CD4-positive, CD25-positive, alpha-beta regulatory T cell (primary cell): ENCODE data around the gene HSD3B7. TPM values are rescaled to one million over a fixed set of nuclear protein-coding genes. Genes with fewer than 3 reads are reported as not detected.

Experiments
- ATAC-seq, 2 donors: fragments of 150-1000 bp; cut with Tn5 transposase; one replicate each; pipeline ENCODE4 v1.10.0; 2021; ENCODE audit warnings: low read depth in 2 of 2, moderate number of reproducible peaks in 2 of 2, moderate library complexity in 1 of 2
- DNase-seq, 3 donors: peaks; one replicate each; pipeline versions ENCODE4 v3.0.0 to v3.0.0-alpha.2; 2012 to 2022; ENCODE audit warnings: mixed read lengths in 1 of 3
- H3K27ac ChIP-seq: one replicate; pipeline ENCODE4 v1.7.0; 2013; ENCODE audit warnings: mild to moderate bottlenecking, low read length; ENCODE audit not compliant: insufficient read depth, poor library complexity, severe bottlenecking
- H3K27me3 ChIP-seq: one replicate; pipeline ENCODE4 v1.7.0; 2013; ENCODE audit warnings: low read length; ENCODE audit not compliant: control insufficient read depth, insufficient read depth
- H3K36me3 ChIP-seq: one replicate; pipeline ENCODE4 v1.7.0; 2013; ENCODE audit warnings: mild to moderate bottlenecking, low read length, moderate library complexity; ENCODE audit not compliant: control insufficient read depth, insufficient read depth
- H3K4me1 ChIP-seq: 2 replicates; pipeline ENCODE4 v1.7.0; 2013; ENCODE audit warnings: mild to moderate bottlenecking, low read length; ENCODE audit not compliant: insufficient read depth, control insufficient read depth, poor library complexity, severe bottlenecking
- H3K4me3 ChIP-seq: one replicate; pipeline ENCODE4 v1.7.0; 2013; ENCODE audit warnings: low read depth, mild to moderate bottlenecking, low read length, moderate library complexity
- H3K9me3 ChIP-seq, 2 experiments: 1 replicate in 1 of 2; 2 replicates in 1 of 2; pipeline ENCODE4 v1.7.0; 2013; ENCODE audit warnings: low read length in 2 of 2, mild to moderate bottlenecking in 1 of 2, moderate library complexity in 1 of 2; ENCODE audit not compliant: control insufficient read depth in 2 of 2
- H3K27ac Mint-ChIP-seq, 3 donors: one replicate each; pipeline ENCODE4 v1.8.0; 2020 to 2022; ENCODE audit warnings: mild to moderate bottlenecking in 3 of 3, mixed read lengths in 3 of 3, moderate library complexity in 2 of 3
- H3K27me3 Mint-ChIP-seq: one replicate; pipeline ENCODE4 v1.8.0; 2022; ENCODE audit warnings: mild to moderate bottlenecking, mixed read lengths
- H3K36me3 Mint-ChIP-seq: one replicate; pipeline ENCODE4 v1.8.0; 2020; ENCODE audit warnings: mixed read lengths
- H3K4me1 Mint-ChIP-seq, 4 donors: one replicate each; pipeline ENCODE4 v1.8.0; 2020 to 2022; ENCODE audit warnings: mixed read lengths in 4 of 4, mild to moderate bottlenecking in 1 of 4
- H3K4me3 Mint-ChIP-seq, 4 donors: one replicate each; pipeline ENCODE4 v1.8.0; 2020 to 2022; ENCODE audit warnings: mild to moderate bottlenecking in 4 of 4, mixed read lengths in 4 of 4, moderate library complexity in 3 of 4
- H3K9me3 Mint-ChIP-seq, 7 donors: one replicate each; pipeline ENCODE4 v1.8.0; 2020 to 2022; ENCODE audit warnings: mixed read lengths in 7 of 7, mild to moderate bottlenecking in 3 of 7, moderate library complexity in 2 of 7
- polyA plus RNA-seq, 4 donors: library from polyadenylated mRNA; unstranded; fragments of 300-500 nt; fragmentation: Illumina TruSeq; gene quantifications; one replicate each; pipeline ENCODE4 v1.2.3, GENCODE V29; 2021
- total RNA-seq: library from RNA; stranded (reverse); gene quantifications from one replicate; pipeline ENCODE4 v1.2.3, GENCODE V29; 2022

The HSD3B7 gene
- total and polyA plus RNA-seq, 5 donors from 2014 or later, result 0.07 to 0.31 TPM; not detected in 3

DNA sequence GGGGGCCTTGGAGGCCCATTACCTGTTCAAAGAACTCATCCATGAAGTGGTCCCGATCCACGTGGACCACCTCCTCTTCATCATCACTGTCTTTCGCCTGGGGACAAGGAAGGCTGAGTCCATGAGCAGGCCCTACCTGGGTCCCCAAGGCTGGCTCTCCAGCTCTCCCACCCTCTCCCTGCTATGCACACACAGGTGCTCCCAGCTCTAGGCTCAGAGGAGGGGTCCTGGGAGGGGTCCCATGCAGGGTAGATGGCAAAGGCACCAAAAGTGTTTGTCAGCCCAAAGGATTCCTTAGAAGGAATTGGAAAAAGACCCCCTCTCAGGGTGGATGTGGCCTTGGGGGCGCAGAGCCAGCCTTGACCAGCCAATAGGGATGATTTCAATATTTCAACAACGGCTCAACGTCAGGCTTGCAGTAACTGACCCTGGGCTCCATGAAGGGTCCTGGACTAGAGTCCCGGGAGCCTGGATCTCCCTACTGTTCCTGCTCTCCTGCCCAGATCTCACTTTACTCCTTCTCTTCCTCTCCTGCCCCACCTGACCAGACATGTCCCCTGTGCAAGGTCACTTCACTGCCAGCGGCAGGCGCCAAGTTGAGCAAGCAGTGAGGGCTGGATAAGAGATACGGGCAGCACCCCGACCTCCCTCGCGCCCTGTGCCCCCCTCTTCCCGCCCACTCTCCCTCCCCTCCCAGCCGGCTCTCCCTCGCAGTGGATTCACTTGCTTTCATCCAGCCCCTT lies 16.7 kb downstream of the HSD3B7 start:
- Histone ChIP-seq H3K4me3 (no peak overlapping the region), H3K4me1 (peaks cover 9% of the 10 kb centered on the region), H3K27me3 (no peaks in the 10 kb centered on the region), H3K36me3 (no peaks in the 10 kb centered on the region), H3K9me3 (no peaks in the 10 kb centered on the region), H3K27ac (no peak overlapping the region)
- ATAC-seq (no peak), DNase-seq (no peak)
- H3K9me3 Mint-ChIP-seq, result no peaks in the 10 kb centered on the region
- peaks cover 20% of the 10 kb centered on the region for H3K27me3 Mint-ChIP-seq
- peaks cover 0 to 8% (median 0%) of the 10 kb centered on the region in 4 donors for H3K4me1 Mint-ChIP-seq
- H3K27ac Mint-ChIP-seq, result no peak overlapping the region
- no peak overlapping the region for H3K4me3 Mint-ChIP-seq
- H3K36me3 Mint-ChIP-seq, result no peaks in the 10 kb centered on the region

DNA sequence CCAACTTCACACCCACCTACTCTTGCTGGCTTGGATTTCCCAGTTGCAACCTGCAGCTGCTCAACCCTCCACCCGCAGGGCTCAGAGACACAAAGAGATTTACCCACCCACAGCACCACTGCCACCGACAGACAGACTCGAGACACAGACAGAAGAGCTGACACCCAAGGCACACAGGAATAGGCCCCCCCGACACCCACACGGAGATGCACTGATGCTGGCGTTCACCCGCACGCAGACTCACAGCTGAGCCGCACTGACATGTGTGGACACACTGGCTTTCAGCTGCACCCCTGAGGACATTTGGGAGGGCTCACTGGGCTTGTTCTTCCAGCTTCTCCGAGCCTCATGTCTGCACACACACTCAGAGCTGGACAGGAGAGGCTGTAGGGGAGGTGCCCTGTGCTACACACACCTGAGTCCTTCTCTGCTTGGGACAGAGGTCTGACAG lies 17.3 kb downstream of the HSD3B7 start:
- peaks cover 4% of the 10 kb centered on the region for H3K4me1 ChIP-seq
- H3K27ac ChIP-seq, result no peak overlapping the region
- H3K36me3 ChIP-seq, result no peaks in the 10 kb centered on the region
- no peak overlapping the region for H3K4me3 ChIP-seq
- Mint-ChIP-seq H3K9me3 (no peaks in the 10 kb centered on the region), H3K4me1 (peaks cover 0 to 4% (median 0%) of the 10 kb centered on the region in 4 donors), H3K36me3 (no peaks in the 10 kb centered on the region), H3K27ac (peak overlapping the region in 1 of 3 donors; percentile 43), H3K27me3 (peaks cover 21% of the 10 kb centered on the region), H3K4me3 (no peak overlapping the region)
- ATAC-seq (no peak), DNase-seq (no peak)
- no peaks in the 10 kb centered on the region for H3K27me3 ChIP-seq
- H3K9me3 ChIP-seq, result no peaks in the 10 kb centered on the region

DNA sequence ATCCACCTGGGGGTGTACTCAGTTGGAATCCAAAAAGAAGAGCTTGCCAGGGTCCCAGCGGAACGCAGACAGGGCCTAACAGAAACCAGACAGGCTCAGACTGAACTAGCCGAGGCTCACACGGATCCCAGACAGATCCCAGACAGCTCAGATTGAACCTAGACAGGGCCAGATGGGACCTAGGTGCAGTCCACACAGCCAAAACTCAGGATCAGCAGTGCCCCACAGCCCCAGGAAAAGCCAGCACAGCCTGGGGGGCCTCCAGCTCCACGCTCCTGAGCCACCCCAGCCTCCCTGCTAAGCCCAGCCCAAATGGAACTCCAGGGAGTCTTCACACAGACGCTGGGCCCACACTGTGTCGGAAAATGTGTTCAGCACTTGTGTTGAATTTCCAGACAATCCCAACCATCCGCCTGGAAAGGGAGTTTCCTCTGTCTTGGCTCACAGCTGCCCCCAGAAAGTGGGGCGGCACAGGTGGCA lies 17.9 kb downstream of the HSD3B7 start:
- Histone ChIP-seq H3K36me3 (no peaks in the 10 kb centered on the region), H3K27ac (no peak overlapping the region), H3K27me3 (no peaks in the 10 kb centered on the region), H3K9me3 (no peaks in the 10 kb centered on the region), H3K4me3 (no peak overlapping the region), H3K4me1 (no peaks in the 10 kb centered on the region)
- no peaks in the 10 kb centered on the region for H3K36me3 Mint-ChIP-seq
- ATAC-seq (no peak), DNase-seq (no peak)
- H3K4me3 Mint-ChIP-seq, result no peak overlapping the region
- H3K9me3 Mint-ChIP-seq, result no peaks in the 10 kb centered on the region
- peaks cover 0 to 2% (median 0%) of the 10 kb centered on the region in 4 donors for H3K4me1 Mint-ChIP-seq
- peaks cover 24% of the 10 kb centered on the region for H3K27me3 Mint-ChIP-seq
- no peak overlapping the region for H3K27ac Mint-ChIP-seq

DNA sequence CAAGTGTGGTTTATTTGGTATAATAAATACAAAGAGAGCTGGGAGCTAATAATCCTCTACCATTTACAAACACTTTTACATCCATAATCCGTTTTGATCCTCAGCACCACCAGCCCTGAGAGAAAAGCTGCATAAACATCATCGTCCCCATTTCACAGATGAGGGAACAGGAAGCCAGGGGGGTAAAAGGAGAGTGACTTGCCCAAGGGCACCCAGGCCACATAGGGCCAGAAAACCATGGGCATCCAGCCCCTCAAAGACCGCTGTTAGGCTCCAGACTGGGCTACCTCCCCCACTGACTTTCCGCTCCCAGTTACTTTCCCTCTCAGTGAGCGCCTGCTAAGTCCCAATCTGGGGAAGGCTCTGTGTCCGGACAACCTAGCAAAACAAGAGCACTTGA lies 18.7 kb downstream of the HSD3B7 start:
- Mint-ChIP-seq H3K4me1 (peaks cover 0 to 2% (median 0%) of the 10 kb centered on the region in 4 donors), H3K36me3 (no peaks in the 10 kb centered on the region), H3K9me3 (no peaks in the 10 kb centered on the region), H3K4me3 (no peak overlapping the region), H3K27ac (peak overlapping the region in 1 of 3 donors; percentile 75), H3K27me3 (peaks cover 21% of the 10 kb centered on the region)
- H3K9me3 ChIP-seq, result no peaks in the 10 kb centered on the region
- H3K4me3 ChIP-seq, result no peak overlapping the region
- no peak overlapping the region for H3K27ac ChIP-seq
- ATAC-seq, result no peak
- H3K27me3 ChIP-seq, result no peaks in the 10 kb centered on the region
- H3K36me3 ChIP-seq, result no peaks in the 10 kb centered on the region
- H3K4me1 ChIP-seq, result no peaks in the 10 kb centered on the region
- no peak for DNase-seq

DNA sequence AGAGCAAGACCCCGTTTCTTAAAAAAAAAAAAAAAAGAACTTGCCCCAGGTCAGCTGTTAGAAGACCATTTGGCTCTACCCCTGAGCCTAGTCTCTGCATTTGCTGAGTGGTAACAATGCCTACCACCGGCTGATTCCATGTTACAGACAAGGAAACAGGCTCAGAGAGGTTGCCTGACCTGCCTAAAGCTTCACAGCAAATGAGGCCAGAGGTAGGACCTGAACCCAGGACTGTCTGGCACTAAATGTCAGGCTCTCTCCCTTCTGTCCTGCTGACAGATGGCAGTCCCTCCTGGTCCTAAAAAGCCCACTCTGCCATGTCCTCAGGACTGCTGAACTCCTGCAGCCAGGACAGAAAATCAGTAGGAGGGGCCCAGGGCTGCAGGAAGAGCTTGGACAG lies 19.7 kb downstream of the HSD3B7 start:
- no peak overlapping the region for H3K27ac ChIP-seq
- H3K36me3 ChIP-seq, result no peaks in the 10 kb centered on the region
- no peaks in the 10 kb centered on the region for H3K36me3 Mint-ChIP-seq
- H3K4me3 ChIP-seq, result no peak overlapping the region
- H3K27me3 ChIP-seq, result peaks cover 2% of the 10 kb centered on the region
- H3K9me3 ChIP-seq, result no peaks in the 10 kb centered on the region
- H3K27me3 Mint-ChIP-seq, result peaks cover 30% of the 10 kb centered on the region
- DNase-seq (no peak), ATAC-seq (no peak)
- peaks cover 0 to 3% (median 0%) of the 10 kb centered on the region in 4 donors for H3K4me1 Mint-ChIP-seq
- no peaks in the 10 kb centered on the region for H3K4me1 ChIP-seq
- H3K4me3 Mint-ChIP-seq, result no peak overlapping the region
- no peak overlapping the region for H3K27ac Mint-ChIP-seq
- H3K9me3 Mint-ChIP-seq, result no peaks in the 10 kb centered on the region

DNA sequence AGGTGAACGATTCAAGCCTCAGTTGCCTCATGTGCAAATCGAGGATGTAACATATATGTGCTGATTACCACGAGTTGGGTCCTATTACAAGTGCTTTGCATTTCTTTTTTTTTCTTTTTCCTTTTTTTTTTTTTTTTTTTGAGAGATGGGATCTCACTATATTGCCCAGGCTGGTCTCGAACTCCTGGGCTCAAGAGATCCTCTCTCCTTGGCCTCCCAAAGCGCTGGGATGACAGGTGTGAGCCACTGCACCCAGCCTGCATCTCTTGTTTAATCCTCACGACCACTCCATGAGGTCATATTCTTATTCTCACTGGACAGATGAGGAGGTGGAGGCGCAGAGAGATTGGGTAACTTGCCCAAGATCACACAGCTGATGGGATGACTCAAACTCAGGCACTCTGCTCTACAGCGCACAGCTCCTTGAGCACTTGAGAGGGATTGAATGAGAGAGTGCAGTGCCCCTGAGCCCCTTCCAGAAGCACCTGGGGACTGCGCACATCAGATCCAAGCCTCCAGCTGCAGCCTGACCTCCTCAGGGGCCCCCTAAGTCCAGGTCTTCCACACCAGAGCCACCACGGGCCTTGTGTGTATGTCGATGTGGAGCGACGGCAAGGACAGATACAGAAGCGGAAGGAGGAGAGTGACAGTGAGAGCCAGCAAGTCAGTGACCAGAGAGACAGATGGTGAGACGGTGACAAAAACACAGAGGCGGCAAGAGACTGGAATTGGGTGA lies 20.5 kb downstream of the HSD3B7 start:
- no peak overlapping the region for H3K4me3 ChIP-seq
- peaks cover under 1% of the 10 kb centered on the region for H3K4me1 ChIP-seq
- DNase-seq (no peak), ATAC-seq (no peak)
- Mint-ChIP-seq H3K36me3 (no peaks in the 10 kb centered on the region), H3K9me3 (no peaks in the 10 kb centered on the region), H3K27me3 (peaks cover 35% of the 10 kb centered on the region), H3K4me3 (peak overlapping the region in 1 of 4 donors; percentile 27), H3K27ac (no peak overlapping the region), H3K4me1 (peaks cover 0 to 8% (median 0%) of the 10 kb centered on the region in 4 donors)
- H3K27me3 ChIP-seq, result peaks cover 4% of the 10 kb centered on the region
- no peaks in the 10 kb centered on the region for H3K36me3 ChIP-seq
- no peak overlapping the region for H3K27ac ChIP-seq
- H3K9me3 ChIP-seq, result no peaks in the 10 kb centered on the region

DNA sequence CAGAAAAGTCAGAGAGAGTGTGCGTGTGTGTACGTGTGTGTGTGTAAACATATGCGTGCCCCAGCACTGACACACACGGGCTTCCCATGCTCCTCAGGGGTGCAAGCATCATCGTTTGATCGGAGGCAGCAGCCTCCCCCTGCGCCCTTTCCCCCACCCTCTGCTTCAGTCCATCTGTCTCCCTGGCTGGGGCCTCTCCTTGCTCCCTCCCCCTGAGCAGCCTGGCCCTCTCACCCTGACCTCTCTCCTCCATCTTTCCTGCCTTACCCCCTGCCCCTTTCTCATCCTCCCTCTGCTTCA lies 21.0 kb downstream of the HSD3B7 start:
- peaks cover 35% of the 10 kb centered on the region for H3K27me3 Mint-ChIP-seq
- Histone ChIP-seq H3K4me3 (no peak overlapping the region), H3K27ac (no peak overlapping the region), H3K36me3 (no peaks in the 10 kb centered on the region), H3K4me1 (peaks cover 6% of the 10 kb centered on the region), H3K27me3 (peaks cover 4% of the 10 kb centered on the region), H3K9me3 (no peaks in the 10 kb centered on the region)
- peaks cover 0 to 11% (median 0%) of the 10 kb centered on the region in 4 donors for H3K4me1 Mint-ChIP-seq
- no peaks in the 10 kb centered on the region for H3K9me3 Mint-ChIP-seq
- ATAC-seq (no peak), DNase-seq (no peak)
- no peak overlapping the region for H3K4me3 Mint-ChIP-seq
- H3K36me3 Mint-ChIP-seq, result no peaks in the 10 kb centered on the region
- no peak overlapping the region for H3K27ac Mint-ChIP-seq
